Neuron (in vitro differentiated cells): ENCODE results near the gene SNX22.

Experiments
- H2AFZ ChIP-seq: one replicate; pipeline ENCODE4 v1.6.1; 2013; ENCODE audit warnings: low read depth, mild to moderate bottlenecking, inconsistent platforms, low read length, moderate library complexity
- H3K27me3 ChIP-seq: one replicate; pipeline ENCODE4 v1.6.1; 2013; ENCODE audit warnings: low read length; ENCODE audit not compliant: insufficient read depth
- H3K36me3 ChIP-seq: one replicate; pipeline ENCODE4 v1.6.1; 2013; ENCODE audit warnings: low read length; ENCODE audit not compliant: insufficient read depth
- H3K4me1 ChIP-seq: one replicate; pipeline ENCODE4 v1.6.1; 2013; ENCODE audit warnings: low read length; ENCODE audit not compliant: insufficient read depth
- H3K4me3 ChIP-seq: 2 replicates; pipeline ENCODE4 v1.5.1; 2013; ENCODE audit warnings: mild to moderate bottlenecking, low read length, moderate library complexity
- H3K9me3 ChIP-seq: one replicate; pipeline ENCODE4 v1.6.1; 2013; ENCODE audit warnings: low read length

The SNX22 gene

GRCh38 chr15:64122444-64122843 is 29.1 kb upstream of the SNX22 start:
- Histone ChIP-seq H3K36me3 (peaks cover 87% of the 10 kb centered on the region), H3K4me3 (no peak overlapping the region)

GRCh38 chr15:64122936-64123351 is 28.6 kb upstream of the SNX22 start:
- peaks cover 87% of the 10 kb centered on the region for H3K36me3 ChIP-seq
- no peaks in the 10 kb centered on the region for H3K27me3 ChIP-seq
- no peaks in the 10 kb centered on the region for H3K4me1 ChIP-seq
- H3K4me3 ChIP-seq = no peak overlapping the region
- no peak overlapping the region for H2AFZ ChIP-seq
- no peaks in the 10 kb centered on the region for H3K9me3 ChIP-seq

More at GRCh38 chr15:64122444-64122843, 29.1 kb upstream of the SNX22 start:
- no peaks in the 10 kb centered on the region for H3K4me1 ChIP-seq
- no peak overlapping the region for H2AFZ ChIP-seq
- no peaks in the 10 kb centered on the region for H3K9me3 ChIP-seq
- no peaks in the 10 kb centered on the region for H3K27me3 ChIP-seq

GRCh38 chr15:64125978-64126377 is 25.6 kb upstream of the SNX22 start:
- no peaks in the 10 kb centered on the region for H3K27me3 ChIP-seq
- H3K4me3 ChIP-seq = no peak overlapping the region
- H3K9me3 ChIP-seq = no peaks in the 10 kb centered on the region
- H2AFZ ChIP-seq = no peak overlapping the region
- H3K4me1 ChIP-seq = no peaks in the 10 kb centered on the region
- peaks cover 84% of the 10 kb centered on the region for H3K36me3 ChIP-seq

- H3K4me3 ChIP-seq = no peak overlapping the region
- no peak overlapping the region for H2AFZ ChIP-seq
- H3K4me1 ChIP-seq = no peaks in the 10 kb centered on the region
- peaks cover 86% of the 10 kb centered on the region for H3K36me3 ChIP-seq
- H3K27me3 ChIP-seq = no peaks in the 10 kb centered on the region
- no peaks in the 10 kb centered on the region for H3K9me3 ChIP-seq
Measured at GRCh38 chr15:64127521-64128270, 23.8 kb upstream of the SNX22 start.

GRCh38 chr15:64130159-64130558 is 21.4 kb upstream of the SNX22 start:
- Histone ChIP-seq H2AFZ (no peak overlapping the region), H3K36me3 (peaks cover 86% of the 10 kb centered on the region), H3K27me3 (no peaks in the 10 kb centered on the region), H3K9me3 (no peaks in the 10 kb centered on the region), H3K4me3 (no peak overlapping the region), H3K4me1 (no peaks in the 10 kb centered on the region)

- Histone ChIP-seq H3K4me1 (no peaks in the 10 kb centered on the region), H3K36me3 (peaks cover 84% of the 10 kb centered on the region), H3K9me3 (no peaks in the 10 kb centered on the region), H3K4me3 (no peak overlapping the region), H3K27me3 (no peaks in the 10 kb centered on the region), H2AFZ (no peak overlapping the region)
Measured at GRCh38 chr15:64131547-64131946, 20.0 kb upstream of the SNX22 start.

GRCh38 chr15:64132217-64132616 is 19.3 kb upstream of the SNX22 start:
- H3K36me3 ChIP-seq = peaks cover 85% of the 10 kb centered on the region
- H3K27me3 ChIP-seq = no peaks in the 10 kb centered on the region
- H2AFZ ChIP-seq = no peak overlapping the region
- H3K4me1 ChIP-seq = no peaks in the 10 kb centered on the region
- H3K4me3 ChIP-seq = no peak overlapping the region
- no peaks in the 10 kb centered on the region for H3K9me3 ChIP-seq

GRCh38 chr15:64133623-64134344 is 17.7 kb upstream of the SNX22 start:
- no peaks in the 10 kb centered on the region for H3K27me3 ChIP-seq
- no peak overlapping the region for H3K4me3 ChIP-seq
- H2AFZ ChIP-seq = no peak overlapping the region
- H3K9me3 ChIP-seq = no peaks in the 10 kb centered on the region
- H3K4me1 ChIP-seq = no peaks in the 10 kb centered on the region
- peaks cover 86% of the 10 kb centered on the region for H3K36me3 ChIP-seq

GRCh38 chr15:64134345-64134829 is 17.1 kb upstream of the SNX22 start:
- Histone ChIP-seq H3K4me3 (no peak overlapping the region), H2AFZ (no peak overlapping the region), H3K27me3 (no peaks in the 10 kb centered on the region), H3K4me1 (no peaks in the 10 kb centered on the region), H3K36me3 (peaks cover 83% of the 10 kb centered on the region), H3K9me3 (no peaks in the 10 kb centered on the region)

GRCh38 chr15:64136347-64136746 is 15.2 kb upstream of the SNX22 start:
- Histone ChIP-seq H3K4me3 (no peak overlapping the region), H3K36me3 (peaks cover 72% of the 10 kb centered on the region), H2AFZ (no peak overlapping the region), H3K27me3 (no peaks in the 10 kb centered on the region), H3K4me1 (no peaks in the 10 kb centered on the region), H3K9me3 (no peaks in the 10 kb centered on the region)

- no peaks in the 10 kb centered on the region for H3K4me1 ChIP-seq
- no peaks in the 10 kb centered on the region for H3K9me3 ChIP-seq
- H3K27me3 ChIP-seq = no peaks in the 10 kb centered on the region
- H3K36me3 ChIP-seq = peaks cover 70% of the 10 kb centered on the region
- H2AFZ ChIP-seq = no peak overlapping the region
- no peak overlapping the region for H3K4me3 ChIP-seq
Measured at GRCh38 chr15:64137226-64137833, 14.2 kb upstream of the SNX22 start.

- no peaks in the 10 kb centered on the region for H3K9me3 ChIP-seq
- H3K27me3 ChIP-seq = no peaks in the 10 kb centered on the region
- H3K36me3 ChIP-seq = peaks cover 69% of the 10 kb centered on the region
- H3K4me3 ChIP-seq = no peak overlapping the region
- no peaks in the 10 kb centered on the region for H3K4me1 ChIP-seq
- no peak overlapping the region for H2AFZ ChIP-seq
Measured at GRCh38 chr15:64138331-64138941, 13.1 kb upstream of the SNX22 start.
